ENCODE results near the gene TRABD2B. TPM values are rescaled to one million over a fixed set of nuclear protein-coding genes. Genes with fewer than 3 reads are reported as not detected.

TRABD2B gene
- total RNA-seq, 4 donors from 2014 or later, result 0.35 to 2.5 (median 0.88) TPM

- H3K27me3 ChIP-seq, result no peaks in the 10 kb centered on the region
- no peak overlapping the region for H3K27ac ChIP-seq
- DNase-seq, result no peak
- H3K4me1 ChIP-seq, result no peaks in the 10 kb centered on the region
- H3K36me3 ChIP-seq, result no peaks in the 10 kb centered on the region
- H3K4me3 ChIP-seq, result no peak overlapping the region
- H3K9me3 ChIP-seq, result no peaks in the 10 kb centered on the region
- TF ChIP-seq POLR2A (IDR thresholded peaks at IDR 0.05) (no peak), CTCF (IDR thresholded peaks at IDR 0.05) (no peak)
Measured at GRCh38 chr1:47887060-47887459, 110.1 kb downstream of the TRABD2B start.

- no peak for DNase-seq
- no peaks in the 10 kb centered on the region for H3K4me1 ChIP-seq
- no peak overlapping the region for H3K4me3 ChIP-seq
- H3K36me3 ChIP-seq, result no peaks in the 10 kb centered on the region
- H3K9me3 ChIP-seq, result no peaks in the 10 kb centered on the region
- no peak overlapping the region for H3K27ac ChIP-seq
- TF ChIP-seq POLR2A (IDR thresholded peaks at IDR 0.05), result no peak
- no peaks in the 10 kb centered on the region for H3K27me3 ChIP-seq
Measured at GRCh38 chr1:47886141-47886540, 111.0 kb downstream of the TRABD2B start.

- H3K9me3 ChIP-seq, result no peaks in the 10 kb centered on the region
- H3K4me3 ChIP-seq, result no peak overlapping the region
- no peak for DNase-seq
- H3K36me3 ChIP-seq, result no peaks in the 10 kb centered on the region
- H3K4me1 ChIP-seq, result no peaks in the 10 kb centered on the region
- TF ChIP-seq CTCF (IDR thresholded peaks at IDR 0.05) (no peak), POLR2A (IDR thresholded peaks at IDR 0.05) (no peak)
- H3K27me3 ChIP-seq, result no peaks in the 10 kb centered on the region
- H3K27ac ChIP-seq, result no peak overlapping the region
Measured at GRCh38 chr1:47885062-47885830, 111.9 kb downstream of the TRABD2B start.

GRCh38 chr1:47883963-47884362, 113.2 kb downstream of the TRABD2B start:
- no peaks in the 10 kb centered on the region for H3K9me3 ChIP-seq
- H3K27me3 ChIP-seq, result no peaks in the 10 kb centered on the region
- H3K4me3 ChIP-seq, result no peak overlapping the region
- no peaks in the 10 kb centered on the region for H3K4me1 ChIP-seq
- DNase-seq, result no peak
- H3K36me3 ChIP-seq, result no peaks in the 10 kb centered on the region
- TF ChIP-seq CTCF (IDR thresholded peaks at IDR 0.05), result no peak
- no peak for TF ChIP-seq POLR2A (IDR thresholded peaks at IDR 0.05)
- no peak overlapping the region for H3K27ac ChIP-seq

GRCh38 chr1:47881505-47882442, 115.4 kb downstream of the TRABD2B start:
- no peaks in the 10 kb centered on the region for H3K4me1 ChIP-seq
- H3K4me3 ChIP-seq, result no peak overlapping the region
- no peaks in the 10 kb centered on the region for H3K27me3 ChIP-seq
- DNase-seq, result no peak
- TF ChIP-seq CTCF (IDR thresholded peaks at IDR 0.05) (no peak), POLR2A (IDR thresholded peaks at IDR 0.05) (no peak)
- H3K36me3 ChIP-seq, result no peaks in the 10 kb centered on the region
- H3K27ac ChIP-seq, result no peak overlapping the region
- no peaks in the 10 kb centered on the region for H3K9me3 ChIP-seq

GRCh38 chr1:47876587-47876963, 120.6 kb downstream of the TRABD2B start:
- no peak for DNase-seq
- no peak overlapping the region for H3K27ac ChIP-seq
- H3K4me3 ChIP-seq, result no peak overlapping the region

More at GRCh38 chr1:47876587-47876963, 120.6 kb downstream of the TRABD2B start:
- Histone ChIP-seq H3K9me3 (no peaks in the 10 kb centered on the region), H3K4me1 (peaks cover 0 to 4% (median 0%) of the 10 kb centered on the region in 4 donors), H3K36me3 (no peaks in the 10 kb centered on the region), H3K27me3 (no peaks in the 10 kb centered on the region)
- TF ChIP-seq POLR2A (IDR thresholded peaks at IDR 0.05), result no peak
- no peak for TF ChIP-seq CTCF (IDR thresholded peaks at IDR 0.05)
